Subcutaneous abdominal adipose tissue (tissue), 5 donors: Measurements from ENCODE around the gene PLIN4.
"Not testable (repeated sequence)": the region's sequence is repeated elsewhere in the genome, so short reads cannot be mapped to it uniquely, and the experiment has no call there.

Source experiments
- H3K27ac ChIP-seq: one replicate; pipeline ENCODE4 v1.7.0; 2013; ENCODE audit warnings: low read depth, mild to moderate bottlenecking, inconsistent platforms, low read length, moderate library complexity
- H3K27me3 ChIP-seq, 5 donors: one replicate each; pipeline ENCODE4 v1.7.0; 2013; ENCODE audit warnings: low read length in 5 of 5, inconsistent platforms in 1 of 5; ENCODE audit not compliant: control insufficient read depth in 5 of 5, insufficient read depth in 4 of 5
- H3K36me3 ChIP-seq, 5 donors: one replicate each; pipeline ENCODE4 v1.7.0; 2013; ENCODE audit warnings: low read length in 5 of 5; ENCODE audit not compliant: control insufficient read depth in 5 of 5, insufficient read depth in 5 of 5
- H3K4me1 ChIP-seq, 5 donors: one replicate each; pipeline ENCODE4 v1.7.0; 2013; ENCODE audit warnings: low read length in 5 of 5, mild to moderate bottlenecking in 3 of 5, moderate library complexity in 1 of 5; ENCODE audit not compliant: control insufficient read depth in 5 of 5, insufficient read depth in 5 of 5
- H3K4me3 ChIP-seq, 5 donors: one replicate each; pipeline ENCODE4 v1.7.0; 2013; ENCODE audit warnings: low read length in 5 of 5, low read depth in 1 of 5
- H3K9ac ChIP-seq, 5 donors: one replicate each; pipeline ENCODE4 v1.7.0; 2013; ENCODE audit warnings: low read length in 5 of 5, mild to moderate bottlenecking in 4 of 5, moderate library complexity in 3 of 5
- H3K9me3 ChIP-seq, 5 donors: one replicate each; pipeline ENCODE4 v1.7.0; 2013; ENCODE audit warnings: low read length in 5 of 5; ENCODE audit not compliant: control insufficient read depth in 5 of 5
- donor health status: healthy.
- donor health status: healthy.
- donor health status: healthy.
- donor health status: healthy.
- donor health status: healthy.

The PLIN4 gene, protein sequence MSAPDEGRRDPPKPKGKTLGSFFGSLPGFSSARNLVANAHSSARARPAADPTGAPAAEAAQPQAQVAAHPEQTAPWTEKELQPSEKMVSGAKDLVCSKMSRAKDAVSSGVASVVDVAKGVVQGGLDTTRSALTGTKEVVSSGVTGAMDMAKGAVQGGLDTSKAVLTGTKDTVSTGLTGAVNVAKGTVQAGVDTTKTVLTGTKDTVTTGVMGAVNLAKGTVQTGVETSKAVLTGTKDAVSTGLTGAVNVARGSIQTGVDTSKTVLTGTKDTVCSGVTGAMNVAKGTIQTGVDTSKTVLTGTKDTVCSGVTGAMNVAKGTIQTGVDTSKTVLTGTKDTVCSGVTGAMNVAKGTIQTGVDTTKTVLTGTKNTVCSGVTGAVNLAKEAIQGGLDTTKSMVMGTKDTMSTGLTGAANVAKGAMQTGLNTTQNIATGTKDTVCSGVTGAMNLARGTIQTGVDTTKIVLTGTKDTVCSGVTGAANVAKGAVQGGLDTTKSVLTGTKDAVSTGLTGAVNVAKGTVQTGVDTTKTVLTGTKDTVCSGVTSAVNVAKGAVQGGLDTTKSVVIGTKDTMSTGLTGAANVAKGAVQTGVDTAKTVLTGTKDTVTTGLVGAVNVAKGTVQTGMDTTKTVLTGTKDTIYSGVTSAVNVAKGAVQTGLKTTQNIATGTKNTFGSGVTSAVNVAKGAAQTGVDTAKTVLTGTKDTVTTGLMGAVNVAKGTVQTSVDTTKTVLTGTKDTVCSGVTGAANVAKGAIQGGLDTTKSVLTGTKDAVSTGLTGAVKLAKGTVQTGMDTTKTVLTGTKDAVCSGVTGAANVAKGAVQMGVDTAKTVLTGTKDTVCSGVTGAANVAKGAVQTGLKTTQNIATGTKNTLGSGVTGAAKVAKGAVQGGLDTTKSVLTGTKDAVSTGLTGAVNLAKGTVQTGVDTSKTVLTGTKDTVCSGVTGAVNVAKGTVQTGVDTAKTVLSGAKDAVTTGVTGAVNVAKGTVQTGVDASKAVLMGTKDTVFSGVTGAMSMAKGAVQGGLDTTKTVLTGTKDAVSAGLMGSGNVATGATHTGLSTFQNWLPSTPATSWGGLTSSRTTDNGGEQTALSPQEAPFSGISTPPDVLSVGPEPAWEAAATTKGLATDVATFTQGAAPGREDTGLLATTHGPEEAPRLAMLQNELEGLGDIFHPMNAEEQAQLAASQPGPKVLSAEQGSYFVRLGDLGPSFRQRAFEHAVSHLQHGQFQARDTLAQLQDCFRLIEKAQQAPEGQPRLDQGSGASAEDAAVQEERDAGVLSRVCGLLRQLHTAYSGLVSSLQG (N-terminal part only)

DNA sequence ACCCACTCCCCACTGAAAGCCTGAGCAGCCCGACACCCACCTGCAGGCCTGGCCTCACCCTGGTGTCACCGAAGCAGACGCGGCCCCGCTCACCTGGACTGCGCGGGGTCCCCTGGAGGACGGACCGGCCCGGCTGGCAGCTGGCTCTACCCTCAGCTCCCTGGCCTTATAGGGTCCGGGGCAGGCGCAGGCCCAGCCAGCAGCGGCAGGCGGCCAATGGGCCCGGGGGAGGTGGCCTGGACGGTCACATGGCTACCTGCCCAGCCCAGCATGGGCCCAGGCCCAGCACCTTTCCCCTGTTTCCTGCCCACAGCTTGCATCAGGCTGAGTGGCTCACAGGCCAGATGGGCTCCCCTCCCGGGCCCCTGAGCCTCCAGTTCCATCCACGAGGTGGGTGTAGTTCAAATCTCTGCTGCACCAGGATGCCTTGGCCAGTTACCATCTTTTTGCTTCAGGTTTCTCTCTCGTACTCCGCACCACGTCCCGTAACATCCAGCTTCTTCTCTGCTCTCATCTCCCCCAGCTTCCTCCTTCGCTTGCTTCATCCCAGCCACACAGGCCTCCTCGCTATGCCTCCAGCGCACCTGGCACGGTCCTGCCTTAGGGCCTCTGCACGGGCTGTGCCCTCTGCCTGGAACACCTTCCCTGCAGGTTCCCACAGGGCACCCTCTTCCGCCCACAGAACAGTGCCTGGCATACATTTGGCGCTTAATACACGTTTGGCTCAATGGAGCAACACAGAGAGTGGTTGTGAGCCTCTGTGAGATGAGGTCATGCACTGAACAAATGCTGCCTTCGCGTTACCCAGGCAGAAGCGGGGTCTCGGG, at the start of gene PLIN4:
Gene PLIN4 (minus strand): TSS at position 142 of the 827 bp plus-strand sequence. CDS start 214 bp downstream, outside the sequence.
- H3K27ac ChIP-seq: peak within 1 kb of the TSS; percentile 97
- peak within 1 kb of the TSS; percentile 15 to 95 (median 75) for H3K9ac ChIP-seq
- H3K36me3 ChIP-seq: peaks cover 0 to 33% (median 17%) of the 10 kb centered on the region in 5 donors
- peak within 1 kb of the TSS; percentile 63 to 96 (median 81) for H3K4me3 ChIP-seq
- peaks cover 14 to 80% (median 71%) of the 10 kb centered on the region in 5 donors for H3K4me1 ChIP-seq
- peaks cover 0 to 2% (median 0%) of the 10 kb centered on the region in 5 donors for H3K27me3 ChIP-seq
- H3K9me3 ChIP-seq: no peaks in the 10 kb centered on the region

GRCh38 chr19:4567584-4568071, 49.3 kb upstream of the PLIN4 start:
- peak overlapping the region in 1 of 5 donors; percentile 23 for H3K9ac ChIP-seq
- H3K4me3 ChIP-seq: no peak overlapping the region
- H3K27me3 ChIP-seq: peaks cover 0 to 17% (median 9%) of the 10 kb centered on the region in 5 donors
- no peaks in the 10 kb centered on the region for H3K36me3 ChIP-seq
- H3K9me3 ChIP-seq: no peaks in the 10 kb centered on the region
- H3K27ac ChIP-seq: no peak overlapping the region
- H3K4me1 ChIP-seq: peaks cover 0 to 12% (median 0%) of the 10 kb centered on the region in 5 donors

- Histone ChIP-seq H3K9ac (no peak overlapping the region), H3K4me1 (peaks cover 0 to 10% (median 0%) of the 10 kb centered on the region in 5 donors), H3K27ac (no peak overlapping the region), H3K9me3 (no peaks in the 10 kb centered on the region), H3K36me3 (no peaks in the 10 kb centered on the region), H3K27me3 (peaks cover 0 to 17% (median 6%) of the 10 kb centered on the region in 5 donors), H3K4me3 (no peak overlapping the region)
Measured at GRCh38 chr19:4566402-4567051, 48.2 kb upstream of the PLIN4 start.

DNA sequence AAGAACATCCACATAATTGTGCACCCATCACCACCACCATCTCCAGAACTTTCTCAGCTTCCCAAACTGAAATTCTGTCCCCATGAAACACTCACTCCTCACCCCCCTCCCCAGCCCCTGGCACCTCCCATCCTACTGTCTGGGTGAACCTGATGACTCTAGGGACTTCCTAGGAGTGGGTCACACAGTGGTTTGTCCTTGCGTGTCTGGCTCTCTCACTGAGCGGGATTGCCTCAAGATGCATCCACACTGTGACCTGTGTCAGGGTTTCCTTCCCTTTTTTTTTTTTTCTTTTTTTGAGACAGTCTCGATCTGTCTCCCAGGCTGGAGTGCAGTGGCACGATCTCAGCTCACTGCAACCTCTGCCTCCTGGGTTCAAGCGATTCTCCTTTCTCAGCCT, 45.3 kb upstream of the PLIN4 start:
- H3K27ac ChIP-seq, H3K4me3 ChIP-seq, H3K9me3 ChIP-seq, H3K9ac ChIP-seq, H3K36me3 ChIP-seq: not testable (repeated sequence)
- Histone ChIP-seq H3K4me1 (peaks cover 0 to 14% (median 0%) of the 10 kb centered on the region in 5 donors), H3K27me3 (peaks cover 0 to 11% (median 6%) of the 10 kb centered on the region in 5 donors)

- H3K27ac ChIP-seq, H3K36me3 ChIP-seq, H3K9ac ChIP-seq, H3K9me3 ChIP-seq, H3K4me3 ChIP-seq: not testable (repeated sequence)
- Histone ChIP-seq H3K4me1 (peaks cover 0 to 26% (median 6%) of the 10 kb centered on the region in 5 donors), H3K27me3 (peaks cover 0 to 10% (median 6%) of the 10 kb centered on the region in 5 donors)
Measured at GRCh38 chr19:4562085-4562484, 43.8 kb upstream of the PLIN4 start.

DNA sequence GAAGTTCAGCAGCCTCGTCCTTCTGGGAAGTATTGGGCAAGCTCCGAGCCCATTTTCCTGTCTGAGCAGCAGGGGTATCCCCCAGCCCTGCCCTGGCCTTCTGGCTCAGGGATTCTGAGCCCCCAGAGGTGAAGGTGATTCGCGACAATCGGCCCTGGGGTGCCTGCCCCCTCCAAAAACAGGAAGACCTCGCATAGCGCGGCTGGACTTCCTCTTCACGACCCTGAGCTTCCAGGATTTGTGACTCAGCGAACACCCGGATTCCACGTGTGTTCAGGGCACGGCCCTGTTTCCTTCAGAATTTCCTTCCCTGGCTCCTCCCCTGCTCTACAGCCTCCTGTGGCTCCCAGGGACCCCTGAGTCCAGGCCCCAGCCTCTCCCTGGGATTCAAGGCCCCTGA, 41.3 kb upstream of the PLIN4 start, which contains the start of gene SEMA6B:
Gene SEMA6B (minus strand): TSS at position 116 of the 400 bp plus-strand sequence. CDS start 1,227 bp downstream, outside the sequence.
- peaks cover 0 to 17% (median 14%) of the 10 kb centered on the region in 5 donors for H3K36me3 ChIP-seq
- no peaks in the 10 kb centered on the region for H3K9me3 ChIP-seq
- peaks cover 0 to 27% (median 6%) of the 10 kb centered on the region in 5 donors for H3K4me1 ChIP-seq
- peaks cover 0 to 3% (median 0%) of the 10 kb centered on the region in 5 donors for H3K27me3 ChIP-seq
- H3K9ac ChIP-seq: peak within 1 kb of the TSS in 3 of 5 donors; percentile 60 to 92 (median 78)
- H3K27ac ChIP-seq: peak within 1 kb of the TSS; percentile 77
- peak within 1 kb of the TSS; percentile 40 to 81 (median 71) for H3K4me3 ChIP-seq

- H3K27ac ChIP-seq: peak overlapping the region; percentile 77
Measured at GRCh38 chr19:4557971-4558941, 40.0 kb upstream of the PLIN4 start.

More at GRCh38 chr19:4557971-4558941, 40.0 kb upstream of the PLIN4 start:
- Histone ChIP-seq H3K9me3 (no peaks in the 10 kb centered on the region), H3K27me3 (peaks cover 0 to 3% (median 0%) of the 10 kb centered on the region in 5 donors), H3K9ac (peak overlapping the region in 3 of 5 donors; percentile 60 to 92 (median 78)), H3K4me3 (peak overlapping the region in 4 of 5 donors; percentile 58 to 81 (median 75)), H3K36me3 (peaks cover 0 to 29% (median 24%) of the 10 kb centered on the region in 5 donors), H3K4me1 (peaks cover 0 to 27% (median 6%) of the 10 kb centered on the region in 5 donors)
